ENCODE results near the gene NDUFA7.
A peak's percentile ranks its signal among the peaks of the same experiment; 100 is the strongest.

The NDUFA7 gene

DNA sequence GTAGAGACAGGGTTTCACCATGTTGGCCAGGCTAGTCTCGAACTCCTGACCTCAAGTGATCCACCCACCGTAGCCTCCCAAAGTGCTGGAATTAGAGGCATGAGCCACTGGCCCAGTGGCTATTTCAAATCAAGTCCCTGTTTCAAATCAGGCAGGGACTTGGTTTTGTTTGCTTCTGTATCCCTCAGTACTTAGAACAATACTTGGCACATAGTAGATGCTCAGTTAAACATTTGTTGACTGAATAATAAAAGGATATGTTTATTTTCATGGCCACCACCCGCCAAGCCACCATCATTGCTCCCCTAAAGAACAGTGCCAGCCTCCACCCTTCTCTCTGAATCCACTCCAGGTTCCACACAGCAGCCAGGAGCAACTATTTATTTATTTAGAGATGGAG lies 4.3 kb upstream of the NDUFA7 start:
- Histone ChIP-seq H3K27me3 (ENCODE audit: insufficient read depth, poor library complexity, severe bottlenecking) (no peaks in the 10 kb centered on the region), H3K27ac (replicated peaks) (no peak overlapping the region), H3K4me3 (replicated peaks; ENCODE audit: insufficient read depth, low read length) (no peak overlapping the region)
- TF ChIP-seq GABPA (IDR thresholded peaks at IDR 0.05; ENCODE audit: low read depth), result no peak
- no peak for TF ChIP-seq POLR2AphosphoS5 (IDR thresholded peaks at IDR 0.05; ENCODE audit: low read depth)
- TF ChIP-seq, protein P1, sequence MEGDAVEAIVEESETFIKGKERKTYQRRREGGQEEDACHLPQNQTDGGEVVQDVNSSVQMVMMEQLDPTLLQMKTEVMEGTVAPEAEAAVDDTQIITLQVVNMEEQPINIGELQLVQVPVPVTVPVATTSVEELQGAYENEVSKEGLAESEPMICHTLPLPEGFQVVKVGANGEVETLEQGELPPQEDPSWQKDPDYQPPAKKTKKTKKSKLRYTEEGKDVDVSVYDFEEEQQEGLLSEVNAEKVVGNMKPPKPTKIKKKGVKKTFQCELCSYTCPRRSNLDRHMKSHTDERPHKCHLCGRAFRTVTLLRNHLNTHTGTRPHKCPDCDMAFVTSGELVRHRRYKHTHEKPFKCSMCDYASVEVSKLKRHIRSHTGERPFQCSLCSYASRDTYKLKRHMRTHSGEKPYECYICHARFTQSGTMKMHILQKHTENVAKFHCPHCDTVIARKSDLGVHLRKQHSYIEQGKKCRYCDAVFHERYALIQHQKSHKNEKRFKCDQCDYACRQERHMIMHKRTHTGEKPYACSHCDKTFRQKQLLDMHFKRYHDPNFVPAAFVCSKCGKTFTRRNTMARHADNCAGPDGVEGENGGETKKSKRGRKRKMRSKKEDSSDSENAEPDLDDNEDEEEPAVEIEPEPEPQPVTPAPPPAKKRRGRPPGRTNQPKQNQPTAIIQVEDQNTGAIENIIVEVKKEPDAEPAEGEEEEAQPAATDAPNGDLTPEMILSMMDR (IDR thresholded peaks at IDR 0.05; ENCODE audit: insufficient read depth, low read length), result no peak
- no peak for TF ChIP-seq REST (IDR thresholded peaks at IDR 0.05; ENCODE audit: insufficient replicate concordance, low read depth)
- no peak for TF ChIP-seq SPI1 (IDR thresholded peaks at IDR 0.05; ENCODE audit: borderline replicate concordance, low read depth)
- DNase-seq (ENCODE audit: low read depth in 1 of 2, low spot score in 1 of 2), result no peak

- Histone ChIP-seq H3K4me3 (replicated peaks; ENCODE audit: insufficient read depth, low read length) (no peak overlapping the region), H3K27ac (replicated peaks) (no peak overlapping the region), H3K27me3 (ENCODE audit: insufficient read depth, poor library complexity, severe bottlenecking) (no peaks in the 10 kb centered on the region)
- TF ChIP-seq REST (IDR thresholded peaks at IDR 0.05; ENCODE audit: insufficient replicate concordance, low read depth) (no peak), GABPA (IDR thresholded peaks at IDR 0.05; ENCODE audit: low read depth) (no peak), SPI1 (IDR thresholded peaks at IDR 0.05; ENCODE audit: borderline replicate concordance, low read depth) (no peak), POLR2AphosphoS5 (IDR thresholded peaks at IDR 0.05; ENCODE audit: low read depth) (peak; percentile 39)
- TF ChIP-seq, protein P1 (IDR thresholded peaks at IDR 0.05; ENCODE audit: insufficient read depth, low read length), result no peak
- DNase-seq (ENCODE audit: low read depth in 1 of 2, low spot score in 1 of 2), result no peak
Observed at GRCh38 chr19:8324186-8325050, 3.2 kb upstream of the NDUFA7 start.

DNA sequence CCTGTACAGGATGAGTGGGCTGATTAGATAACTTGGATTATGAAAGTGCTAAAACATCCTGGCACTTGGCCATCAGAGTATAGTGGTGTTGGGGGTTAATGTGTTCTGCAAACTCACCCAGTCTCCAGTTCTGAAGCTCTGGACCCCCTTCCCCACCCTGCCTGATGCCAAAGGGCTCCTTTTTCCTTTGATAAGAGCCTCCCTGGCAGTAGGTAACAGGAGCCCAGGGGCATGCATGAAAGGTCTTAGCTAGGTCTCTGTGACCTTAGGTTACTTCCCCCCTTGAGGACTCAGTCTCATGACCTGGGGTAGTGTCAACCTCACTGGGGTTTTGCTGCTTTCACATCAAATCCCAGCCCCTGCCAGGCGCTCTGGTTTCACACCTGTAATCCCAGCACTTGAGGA lies 2.6 kb upstream of the NDUFA7 start:
- no peak for DNase-seq (ENCODE audit: low read depth in 1 of 2, low spot score in 1 of 2)
- TF ChIP-seq POLR2AphosphoS5 (IDR thresholded peaks at IDR 0.05; ENCODE audit: low read depth) (peak; percentile 70; the same call in 1 of the 2 replicates), SPI1 (IDR thresholded peaks at IDR 0.05; ENCODE audit: borderline replicate concordance, low read depth) (no peak), GABPA (IDR thresholded peaks at IDR 0.05; ENCODE audit: low read depth) (no peak)
- no peaks in the 10 kb centered on the region for H3K27me3 ChIP-seq (ENCODE audit: insufficient read depth, poor library complexity, severe bottlenecking)
- H3K27ac ChIP-seq (replicated peaks), result no peak overlapping the region
- H3K4me3 ChIP-seq (replicated peaks; ENCODE audit: insufficient read depth, low read length), result no peak overlapping the region

DNA sequence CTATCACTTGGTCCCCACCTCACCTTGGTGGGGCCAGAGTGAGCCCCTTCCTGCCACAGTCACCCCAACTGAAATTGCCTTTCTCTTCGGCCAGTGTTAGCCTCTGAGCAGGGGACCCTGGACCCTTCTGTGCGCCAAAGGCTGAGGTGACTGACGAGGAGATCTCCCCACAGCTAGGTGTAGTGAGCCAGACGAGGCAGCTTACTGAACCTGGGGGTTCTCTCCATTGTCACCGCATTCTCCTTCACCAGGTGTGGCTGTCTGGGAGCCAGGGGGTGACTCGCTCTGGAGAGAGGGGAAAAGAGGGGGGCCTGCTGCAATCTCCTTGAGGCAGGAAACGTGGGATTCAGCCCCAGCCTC lies 1.4 kb upstream of the NDUFA7 start:
- H3K27ac ChIP-seq (replicated peaks), result no peak overlapping the region
- peak overlapping the region; percentile 99 for H3K4me3 ChIP-seq (replicated peaks; ENCODE audit: insufficient read depth, low read length)
- TF ChIP-seq POLR2AphosphoS5 (IDR thresholded peaks at IDR 0.05; ENCODE audit: low read depth), result no peak; the same call in 1 of the 2 replicates
- TF ChIP-seq GABPA (IDR thresholded peaks at IDR 0.05; ENCODE audit: low read depth), result no peak
- TF ChIP-seq SPI1 (IDR thresholded peaks at IDR 0.05; ENCODE audit: borderline replicate concordance, low read depth), result no peak
- TF ChIP-seq REST (IDR thresholded peaks at IDR 0.05; ENCODE audit: insufficient replicate concordance, low read depth), result no peak
- TF ChIP-seq, protein P1 (IDR thresholded peaks at IDR 0.05; ENCODE audit: insufficient read depth, low read length), result no peak
- DNase-seq (ENCODE audit: low read depth in 1 of 2, low spot score in 1 of 2), result no peak
- H3K27me3 ChIP-seq (ENCODE audit: insufficient read depth, poor library complexity, severe bottlenecking), result no peaks in the 10 kb centered on the region

Measured in HL-60 (cell line).